Esophagus squamous epithelium (tissue), 4 donors: Measurements from ENCODE around the gene LDLRAD3.

Experiments
- POLR2A ChIP-seq, 4 donors: fragments of 450-650 bp; IDR thresholded peaks; one replicate each; pipeline ENCODE4 v1.6.1; 2017; ENCODE audit warnings: antibody characterized with exemption in 4 of 4, mild to moderate bottlenecking in 4 of 4, moderate library complexity in 3 of 4
- TF ChIP-seq, protein P1 (sequence below), 6 experiments: fragments of 450-650 bp in 4 of 6; fragments of 200-600 bp in 2 of 6; sonication (generic) in 2 of 6; IDR thresholded peaks; one replicate each; pipeline ENCODE4 v1.5.1; 2016 to 2019; ENCODE audit warnings: antibody characterized with exemption in 6 of 6, mild to moderate bottlenecking in 4 of 6, moderate library complexity in 4 of 6

DNA sequence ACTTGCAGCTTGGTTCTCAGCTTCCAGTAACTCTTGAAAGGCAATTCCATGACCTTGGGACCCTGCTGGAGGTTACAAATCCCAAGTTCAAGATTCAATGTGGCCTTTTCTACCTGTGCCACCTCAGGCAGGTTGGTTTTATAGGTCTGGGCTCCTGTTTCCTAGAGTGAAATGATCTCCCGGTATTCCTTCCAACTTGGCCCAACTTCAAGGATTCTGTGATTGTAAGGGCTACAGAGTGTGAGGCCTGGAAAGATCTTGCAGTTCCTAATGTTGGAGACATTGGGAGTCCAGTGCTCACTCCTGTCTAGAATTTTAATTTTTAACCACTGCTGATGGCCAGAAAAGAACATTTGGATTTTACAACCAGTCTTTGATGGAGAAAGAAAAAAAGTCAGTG is 91.6 kb downstream of the LDLRAD3 start:
- TF ChIP-seq, protein P1, sequence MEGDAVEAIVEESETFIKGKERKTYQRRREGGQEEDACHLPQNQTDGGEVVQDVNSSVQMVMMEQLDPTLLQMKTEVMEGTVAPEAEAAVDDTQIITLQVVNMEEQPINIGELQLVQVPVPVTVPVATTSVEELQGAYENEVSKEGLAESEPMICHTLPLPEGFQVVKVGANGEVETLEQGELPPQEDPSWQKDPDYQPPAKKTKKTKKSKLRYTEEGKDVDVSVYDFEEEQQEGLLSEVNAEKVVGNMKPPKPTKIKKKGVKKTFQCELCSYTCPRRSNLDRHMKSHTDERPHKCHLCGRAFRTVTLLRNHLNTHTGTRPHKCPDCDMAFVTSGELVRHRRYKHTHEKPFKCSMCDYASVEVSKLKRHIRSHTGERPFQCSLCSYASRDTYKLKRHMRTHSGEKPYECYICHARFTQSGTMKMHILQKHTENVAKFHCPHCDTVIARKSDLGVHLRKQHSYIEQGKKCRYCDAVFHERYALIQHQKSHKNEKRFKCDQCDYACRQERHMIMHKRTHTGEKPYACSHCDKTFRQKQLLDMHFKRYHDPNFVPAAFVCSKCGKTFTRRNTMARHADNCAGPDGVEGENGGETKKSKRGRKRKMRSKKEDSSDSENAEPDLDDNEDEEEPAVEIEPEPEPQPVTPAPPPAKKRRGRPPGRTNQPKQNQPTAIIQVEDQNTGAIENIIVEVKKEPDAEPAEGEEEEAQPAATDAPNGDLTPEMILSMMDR (IDR thresholded peaks at IDR 0.05): no peak
- TF ChIP-seq POLR2A (IDR thresholded peaks at IDR 0.05): no peak
